Measurements from ENCODE around the gene MYO18A.
A peak's percentile ranks its signal among the peaks of the same experiment; 100 is the strongest.

The MYO18A gene

GRCh38 chr17:29140631-29141513 is 39.3 kb downstream of the MYO18A start:
- H3K9me3 Mint-ChIP-seq = no peaks in the 10 kb centered on the region
- H3K27ac Mint-ChIP-seq = peak overlapping the region; percentile 99

GRCh38 chr17:29140051-29140621 is 40.1 kb downstream of the MYO18A start:
- Mint-ChIP-seq H3K27me3 (ENCODE audit: low read depth) (no peaks in the 10 kb centered on the region), H3K9me3 (no peaks in the 10 kb centered on the region)
- peak; percentile 88 for DNase-seq (ENCODE audit: low spot score)

More at GRCh38 chr17:29140631-29141513, 39.3 kb downstream of the MYO18A start:
- peak; percentile 32 for DNase-seq (ENCODE audit: low spot score)
- Mint-ChIP-seq H3K27me3 (ENCODE audit: low read depth) (no peaks in the 10 kb centered on the region), H3K36me3 (ENCODE audit: low read depth) (peaks cover 20% of the 10 kb centered on the region), H3K4me3 (peak overlapping the region; percentile 94), H3K4me1 (ENCODE audit: low read depth) (peaks cover 57% of the 10 kb centered on the region)

GRCh38 chr17:29138971-29139691 is 41.1 kb downstream of the MYO18A start:
- peak; percentile 56 for DNase-seq (ENCODE audit: low spot score)
- Mint-ChIP-seq H3K27ac (peak overlapping the region; percentile 99), H3K9me3 (no peaks in the 10 kb centered on the region), H3K36me3 (ENCODE audit: low read depth) (peaks cover 26% of the 10 kb centered on the region), H3K4me1 (ENCODE audit: low read depth) (peaks cover 50% of the 10 kb centered on the region), H3K27me3 (ENCODE audit: low read depth) (no peaks in the 10 kb centered on the region), H3K4me3 (peak overlapping the region; percentile 94)

More at GRCh38 chr17:29140051-29140621, 40.1 kb downstream of the MYO18A start:
- H3K4me3 Mint-ChIP-seq = peak overlapping the region; percentile 94
- H3K27ac Mint-ChIP-seq = peak overlapping the region; percentile 99
- H3K36me3 Mint-ChIP-seq (ENCODE audit: low read depth) = peaks cover 26% of the 10 kb centered on the region
- H3K4me1 Mint-ChIP-seq (ENCODE audit: low read depth) = peaks cover 55% of the 10 kb centered on the region

GRCh38 chr17:29138184-29138955 is 41.8 kb downstream of the MYO18A start:
- peak; percentile 80 for DNase-seq (ENCODE audit: low spot score)
- no peaks in the 10 kb centered on the region for H3K9me3 Mint-ChIP-seq
- peak overlapping the region; percentile 99 for H3K27ac Mint-ChIP-seq
- H3K4me1 Mint-ChIP-seq (ENCODE audit: low read depth) = peaks cover 48% of the 10 kb centered on the region
- H3K36me3 Mint-ChIP-seq (ENCODE audit: low read depth) = peaks cover 25% of the 10 kb centered on the region
- H3K4me3 Mint-ChIP-seq = peak overlapping the region; percentile 94
- H3K27me3 Mint-ChIP-seq (ENCODE audit: low read depth) = no peaks in the 10 kb centered on the region

GRCh38 chr17:29136998-29137730 is 43.0 kb downstream of the MYO18A start:
- Mint-ChIP-seq H3K27ac (peak overlapping the region; percentile 99), H3K27me3 (ENCODE audit: low read depth) (no peaks in the 10 kb centered on the region), H3K9me3 (no peaks in the 10 kb centered on the region), H3K4me1 (ENCODE audit: low read depth) (peaks cover 51% of the 10 kb centered on the region), H3K36me3 (ENCODE audit: low read depth) (peaks cover 25% of the 10 kb centered on the region), H3K4me3 (peak overlapping the region; percentile 94)
- DNase-seq (ENCODE audit: low spot score) = peak; percentile 56

GRCh38 chr17:29135464-29135863 is 44.7 kb downstream of the MYO18A start:
- Mint-ChIP-seq H3K4me3 (no peak overlapping the region), H3K27me3 (ENCODE audit: low read depth) (no peaks in the 10 kb centered on the region), H3K27ac (no peak overlapping the region), H3K4me1 (ENCODE audit: low read depth) (peaks cover 60% of the 10 kb centered on the region), H3K9me3 (no peaks in the 10 kb centered on the region), H3K36me3 (ENCODE audit: low read depth) (peaks cover 28% of the 10 kb centered on the region)
- no peak for DNase-seq (ENCODE audit: low spot score)

GRCh38 chr17:29133121-29133713 is 47.0 kb downstream of the MYO18A start:
- Mint-ChIP-seq H3K4me1 (ENCODE audit: low read depth) (peaks cover 46% of the 10 kb centered on the region), H3K27ac (no peak overlapping the region), H3K36me3 (ENCODE audit: low read depth) (peaks cover 28% of the 10 kb centered on the region), H3K9me3 (no peaks in the 10 kb centered on the region), H3K27me3 (ENCODE audit: low read depth) (no peaks in the 10 kb centered on the region), H3K4me3 (no peak overlapping the region)
- DNase-seq (ENCODE audit: low spot score) = no peak

- no peak overlapping the region for H3K4me3 Mint-ChIP-seq
- DNase-seq (ENCODE audit: low spot score) = no peak
- H3K4me1 Mint-ChIP-seq (ENCODE audit: low read depth) = peaks cover 34% of the 10 kb centered on the region
- peak overlapping the region; percentile 72 for H3K27ac Mint-ChIP-seq
- H3K27me3 Mint-ChIP-seq (ENCODE audit: low read depth) = no peaks in the 10 kb centered on the region
- H3K36me3 Mint-ChIP-seq (ENCODE audit: low read depth) = peaks cover 22% of the 10 kb centered on the region
- H3K9me3 Mint-ChIP-seq = no peaks in the 10 kb centered on the region
Measured at GRCh38 chr17:29131814-29132682, 48.1 kb downstream of the MYO18A start.

- DNase-seq (ENCODE audit: low spot score) = no peak
- H3K27me3 Mint-ChIP-seq (ENCODE audit: low read depth) = no peaks in the 10 kb centered on the region
- H3K9me3 Mint-ChIP-seq = no peaks in the 10 kb centered on the region
- H3K4me1 Mint-ChIP-seq (ENCODE audit: low read depth) = peaks cover 29% of the 10 kb centered on the region
- no peak overlapping the region for H3K27ac Mint-ChIP-seq
- no peak overlapping the region for H3K4me3 Mint-ChIP-seq
- H3K36me3 Mint-ChIP-seq (ENCODE audit: low read depth) = peaks cover 6% of the 10 kb centered on the region
Measured at GRCh38 chr17:29129731-29130130, 50.5 kb downstream of the MYO18A start.

GRCh38 chr17:29127840-29128239 is 52.4 kb downstream of the MYO18A start:
- H3K36me3 Mint-ChIP-seq (ENCODE audit: low read depth) = peaks cover 2% of the 10 kb centered on the region
- DNase-seq (ENCODE audit: low spot score) = no peak
- H3K9me3 Mint-ChIP-seq = no peaks in the 10 kb centered on the region
- no peaks in the 10 kb centered on the region for H3K27me3 Mint-ChIP-seq (ENCODE audit: low read depth)
- peaks cover 28% of the 10 kb centered on the region for H3K4me1 Mint-ChIP-seq (ENCODE audit: low read depth)
- no peak overlapping the region for H3K27ac Mint-ChIP-seq
- no peak overlapping the region for H3K4me3 Mint-ChIP-seq

GRCh38 chr17:29126268-29126930 is 53.8 kb downstream of the MYO18A start:
- Mint-ChIP-seq H3K36me3 (ENCODE audit: low read depth) (peaks cover 3% of the 10 kb centered on the region), H3K27ac (no peak overlapping the region), H3K27me3 (ENCODE audit: low read depth) (no peaks in the 10 kb centered on the region), H3K9me3 (no peaks in the 10 kb centered on the region), H3K4me1 (ENCODE audit: low read depth) (peaks cover 15% of the 10 kb centered on the region), H3K4me3 (no peak overlapping the region)
- no peak for DNase-seq (ENCODE audit: low spot score)
